ENCODE results near the gene MPI. TPM values are rescaled to one million over a fixed set of nuclear protein-coding genes. Genes with fewer than 3 reads are reported as not detected.
"Not testable (repeated sequence)": the region's sequence is repeated elsewhere in the genome, so short reads cannot be mapped to it uniquely, and the experiment has no call there.

Gene MPI
- total RNA-seq, 2 donors from 2014 or later = 45.6 to 65.5 TPM

DNA sequence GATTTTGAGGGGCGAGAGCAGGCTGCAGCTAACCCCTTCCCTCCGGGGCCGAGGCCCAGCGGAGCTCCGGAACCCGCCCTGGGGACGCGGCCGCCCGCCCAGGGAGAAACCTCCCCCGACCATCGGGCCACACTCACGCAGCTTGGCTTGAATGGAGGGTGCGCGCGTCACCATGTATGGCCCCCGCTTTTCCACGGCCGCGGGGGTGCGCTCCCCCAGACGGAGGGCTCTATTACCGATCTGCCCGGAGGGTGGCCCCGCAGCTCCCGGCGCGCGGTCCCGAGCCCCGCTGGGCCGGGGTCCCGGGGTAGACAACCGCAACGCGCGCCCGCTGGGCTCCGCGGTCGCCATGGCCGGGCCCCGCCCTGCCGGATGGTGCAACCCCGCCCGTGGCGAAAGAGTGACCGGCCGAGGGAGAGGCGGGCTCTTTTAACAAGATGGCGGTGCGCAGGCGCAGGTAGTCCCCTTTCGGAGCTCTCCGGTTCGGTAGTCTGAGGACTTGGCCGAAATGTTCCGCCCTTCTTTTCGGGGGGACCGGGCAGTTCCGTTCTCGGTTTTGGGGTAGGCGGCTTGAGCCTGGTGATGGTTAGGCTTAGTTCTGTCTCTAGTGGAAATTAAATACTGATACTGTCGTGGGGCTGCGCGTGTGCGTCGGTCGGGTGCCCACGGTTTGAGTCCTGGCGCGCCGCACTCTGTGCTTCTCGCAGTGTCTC is 16.8 kb downstream of the MPI start, which contains the start of gene FAM219B:
FAM219B (minus strand) TSS at position 402 of the 713 bp plus-strand sequence; CDS start at position 351, 51 bp downstream.
- DNase-seq (ENCODE audit: low spot score) = peak; percentile 80
- Histone ChIP-seq H3K9me3 (no peaks in the 10 kb centered on the region), H3K4me1 (ENCODE audit: control insufficient read depth in 1 of 2, low read depth in 2 of 2) (peaks cover 20 to 31% of the 10 kb centered on the region in 2 donors), H3K4me3 (peak within 1 kb of the TSS; percentile 94), H3K27me3 (replicated peaks; ENCODE audit: insufficient read depth) (no peaks in the 10 kb centered on the region), H3K27ac (peak within 1 kb of the TSS; percentile 91), H3K36me3 (peaks cover 24% of the 10 kb centered on the region)
- TF ChIP-seq, protein P1, sequence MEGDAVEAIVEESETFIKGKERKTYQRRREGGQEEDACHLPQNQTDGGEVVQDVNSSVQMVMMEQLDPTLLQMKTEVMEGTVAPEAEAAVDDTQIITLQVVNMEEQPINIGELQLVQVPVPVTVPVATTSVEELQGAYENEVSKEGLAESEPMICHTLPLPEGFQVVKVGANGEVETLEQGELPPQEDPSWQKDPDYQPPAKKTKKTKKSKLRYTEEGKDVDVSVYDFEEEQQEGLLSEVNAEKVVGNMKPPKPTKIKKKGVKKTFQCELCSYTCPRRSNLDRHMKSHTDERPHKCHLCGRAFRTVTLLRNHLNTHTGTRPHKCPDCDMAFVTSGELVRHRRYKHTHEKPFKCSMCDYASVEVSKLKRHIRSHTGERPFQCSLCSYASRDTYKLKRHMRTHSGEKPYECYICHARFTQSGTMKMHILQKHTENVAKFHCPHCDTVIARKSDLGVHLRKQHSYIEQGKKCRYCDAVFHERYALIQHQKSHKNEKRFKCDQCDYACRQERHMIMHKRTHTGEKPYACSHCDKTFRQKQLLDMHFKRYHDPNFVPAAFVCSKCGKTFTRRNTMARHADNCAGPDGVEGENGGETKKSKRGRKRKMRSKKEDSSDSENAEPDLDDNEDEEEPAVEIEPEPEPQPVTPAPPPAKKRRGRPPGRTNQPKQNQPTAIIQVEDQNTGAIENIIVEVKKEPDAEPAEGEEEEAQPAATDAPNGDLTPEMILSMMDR (IDR thresholded peaks at IDR 0.05) = no peak
- peak; percentile 80 for ATAC-seq (ENCODE audit: insufficient number of reproducible peaks, low FRiP score, low read depth)

DNA sequence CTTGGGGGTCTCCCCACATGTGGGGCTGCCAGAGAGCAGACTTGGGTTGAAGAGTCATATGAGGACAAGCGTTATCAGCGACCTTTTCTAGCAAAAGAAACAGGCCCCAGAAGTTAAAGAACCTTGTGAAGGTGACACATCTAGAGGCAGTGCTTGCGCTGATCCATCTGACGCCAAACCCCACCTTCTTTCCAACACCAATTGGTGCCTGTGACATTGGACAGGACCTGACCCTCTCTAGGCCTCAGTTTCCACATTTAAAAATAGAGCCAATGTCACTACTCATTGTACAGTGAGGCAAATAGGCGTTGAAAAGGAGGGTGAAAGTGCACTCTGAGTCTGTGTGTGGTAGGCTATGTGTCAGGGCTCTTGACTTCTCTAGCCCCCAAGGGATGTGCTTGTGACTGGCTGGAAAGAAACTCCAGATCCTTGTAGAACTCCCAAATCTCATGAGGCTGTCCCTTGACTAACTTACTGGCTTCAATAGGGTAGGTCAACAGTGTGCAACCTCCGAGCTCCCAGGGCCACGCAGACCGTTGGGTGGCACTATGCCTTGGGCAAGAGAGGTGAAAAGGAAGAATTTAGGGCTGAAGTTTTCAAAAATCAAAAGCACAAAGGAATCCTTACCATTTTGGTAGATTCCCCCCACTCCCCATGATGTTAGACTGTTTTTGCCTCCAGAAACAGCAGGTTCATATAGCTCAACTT is 17.5 kb downstream of the MPI start:
- Histone ChIP-seq H3K36me3 (peaks cover 20% of the 10 kb centered on the region), H3K27ac (peak overlapping the region; percentile 91), H3K9me3 (no peaks in the 10 kb centered on the region), H3K4me3 (peak overlapping the region; percentile 94), H3K4me1 (ENCODE audit: control insufficient read depth in 1 of 2, low read depth in 2 of 2) (peaks cover 16 to 29% of the 10 kb centered on the region in 2 donors), H3K27me3 (replicated peaks; ENCODE audit: insufficient read depth) (no peaks in the 10 kb centered on the region)
- TF ChIP-seq, protein P1 (IDR thresholded peaks at IDR 0.05) = no peak
- DNase-seq (ENCODE audit: low spot score) (no peak), ATAC-seq (ENCODE audit: insufficient number of reproducible peaks, low FRiP score, low read depth) (no peak)

DNA sequence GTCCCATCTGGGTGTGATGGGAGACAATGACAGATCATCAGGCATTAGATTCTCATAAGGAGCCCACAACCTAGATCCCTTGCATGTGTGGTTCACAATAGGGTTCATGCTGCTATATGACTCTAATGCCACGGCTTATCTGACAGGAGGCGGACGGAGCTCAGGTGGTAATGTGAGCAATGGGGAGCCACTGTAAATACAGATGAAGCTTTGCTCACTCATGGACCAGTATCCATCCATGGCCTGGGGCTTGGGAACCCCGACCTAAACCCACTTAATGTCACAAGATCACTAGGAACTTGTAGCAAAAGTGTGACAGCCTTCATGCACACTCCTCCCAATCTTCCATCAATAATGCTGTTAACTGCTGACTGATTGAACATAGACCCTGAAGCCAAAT is 18.8 kb downstream of the MPI start:
- Histone ChIP-seq H3K27ac (no peak overlapping the region), H3K4me3 (no peak overlapping the region), H3K4me1 (ENCODE audit: control insufficient read depth in 1 of 2, low read depth in 2 of 2) (peaks cover 16 to 29% of the 10 kb centered on the region in 2 donors)

DNA sequence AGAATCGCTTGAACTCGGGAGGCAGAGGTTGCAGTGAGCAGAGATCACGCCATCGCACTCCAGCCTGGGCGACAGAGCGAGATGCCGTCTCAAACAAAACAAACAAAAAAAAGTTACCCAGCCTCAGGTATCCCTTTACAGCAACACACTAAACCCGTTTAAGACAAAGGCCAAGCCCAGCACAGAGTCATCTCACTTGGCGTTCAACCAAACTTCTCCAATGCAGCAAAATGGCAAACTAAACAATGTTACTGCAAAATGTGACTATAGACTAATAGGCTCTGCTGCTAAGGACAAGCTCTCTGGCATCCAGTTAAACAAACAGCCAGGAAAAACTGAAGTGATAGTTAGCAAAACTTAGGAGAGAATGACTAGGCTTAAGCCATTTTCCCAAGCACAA is 23.2 kb downstream of the MPI start:
- Histone ChIP-seq H3K27me3 (replicated peaks; ENCODE audit: insufficient read depth) (no peaks in the 10 kb centered on the region), H3K36me3 (peaks cover 4% of the 10 kb centered on the region), H3K4me1 (ENCODE audit: control insufficient read depth in 1 of 2, low read depth in 2 of 2) (no peaks in the 10 kb centered on the region), H3K9me3 (no peaks in the 10 kb centered on the region), H3K27ac (no peak overlapping the region), H3K4me3 (no peak overlapping the region)
- ATAC-seq (ENCODE audit: insufficient number of reproducible peaks, low FRiP score, low read depth) = no peak
- TF ChIP-seq, protein P1 (IDR thresholded peaks at IDR 0.05) = no peak
- no peak for DNase-seq (ENCODE audit: low spot score)

More for the DNA sequence above, 18.8 kb downstream of the MPI start:
- Histone ChIP-seq H3K27me3 (replicated peaks; ENCODE audit: insufficient read depth) (no peaks in the 10 kb centered on the region), H3K36me3 (peaks cover 12% of the 10 kb centered on the region), H3K9me3 (no peaks in the 10 kb centered on the region)
- DNase-seq (ENCODE audit: low spot score) (no peak), ATAC-seq (ENCODE audit: insufficient number of reproducible peaks, low FRiP score, low read depth) (no peak)
- TF ChIP-seq, protein P1 (IDR thresholded peaks at IDR 0.05) = no peak

DNA sequence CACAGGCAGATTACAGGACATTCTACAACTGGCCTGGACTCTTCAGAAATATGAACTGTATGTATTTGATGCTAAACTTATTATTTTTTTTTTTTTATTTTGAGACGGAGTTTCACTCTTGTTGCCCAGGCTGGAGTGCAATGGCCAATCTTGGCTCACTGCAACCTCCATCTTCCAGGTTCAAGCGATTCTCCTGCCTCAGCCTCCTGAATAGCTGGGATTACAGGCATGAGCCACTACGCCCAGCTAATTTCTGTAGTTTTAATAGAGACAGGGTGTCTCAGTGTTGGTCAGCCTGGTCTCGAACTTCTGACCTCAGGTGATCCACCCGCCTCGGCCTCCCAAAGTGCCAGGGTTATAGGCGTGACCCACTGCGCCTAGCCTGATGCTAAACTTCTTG is 24.0 kb downstream of the MPI start:
- ATAC-seq (ENCODE audit: insufficient number of reproducible peaks, low FRiP score, low read depth); H3K9me3 ChIP-seq; H3K27ac ChIP-seq; H3K36me3 ChIP-seq; H3K4me3 ChIP-seq; H3K27me3 ChIP-seq (replicated peaks; ENCODE audit: insufficient read depth); H3K4me1 ChIP-seq (ENCODE audit: control insufficient read depth in 1 of 2, low read depth in 2 of 2); DNase-seq (ENCODE audit: low spot score): not testable (repeated sequence)
